CD4-positive, alpha-beta T cell (primary cell): ENCODE measurements around the gene HIVEP3. TPM values are rescaled to one million over a fixed set of nuclear protein-coding genes. Genes with fewer than 3 reads are reported as not detected.

ENCODE experiments used
- ATAC-seq: fragments of 200-7000 bp; cut with Tn5 transposase; one replicate; pipeline ENCODE4 v1.10.0; 2022; ENCODE audit warnings: mild to moderate bottlenecking; ENCODE audit not compliant: poor library complexity
- CTCF ChIA-PET: fragments of 350-600 bp; sonication (Branson Sonifier 250); formaldehyde crosslinking; loops from one replicate; lab custom pipeline; 2021; ENCODE audit warnings: antibody characterized with exemption, inconsistent platforms; lab: Charles Lee
- POLR2A ChIA-PET: fragments of 350-600 bp; sonication (Branson Sonifier 250); formaldehyde crosslinking; loops from one replicate; lab custom pipeline; 2021; ENCODE audit warnings: antibody characterized with exemption, inconsistent platforms; lab: Charles Lee
- DNase-seq, 14 experiments: peaks; one replicate each; pipeline ENCODE4 v3.0.0-alpha.2; 2013 to 2020; ENCODE audit warnings: mixed read lengths in 2 of 14
- H3K27ac ChIP-seq, 2 donors: one replicate each; pipeline versions ENCODE4 v1.5.1 to v1.7.0; 2013; ENCODE audit warnings: low read length in 2 of 2, low read depth in 1 of 2, mild to moderate bottlenecking in 1 of 2
- H3K27me3 ChIP-seq, 2 experiments: 1 replicate in 1 of 2; 2 replicates in 1 of 2; pipeline versions ENCODE4 v1.6.1 to v1.7.0; 2013; ENCODE audit warnings: low read length in 2 of 2, control low read depth in 1 of 2, mild to moderate bottlenecking in 1 of 2, moderate library complexity in 1 of 2; ENCODE audit not compliant: insufficient read depth in 2 of 2, control insufficient read depth in 1 of 2
- H3K36me3 ChIP-seq: one replicate; pipeline ENCODE4 v1.6.1; 2013; ENCODE audit warnings: low read length, control low read depth; ENCODE audit not compliant: insufficient read depth
- H3K4me1 ChIP-seq: one replicate; pipeline ENCODE4 v1.6.1; 2013; ENCODE audit warnings: low read length, control low read depth; ENCODE audit not compliant: insufficient read depth
- H3K4me3 ChIP-seq: one replicate; pipeline ENCODE4 v1.5.1; 2013; ENCODE audit warnings: mild to moderate bottlenecking, low read length, moderate library complexity
- H3K9me3 ChIP-seq, 2 experiments: 1 replicate in 1 of 2; 2 replicates in 1 of 2; pipeline versions ENCODE4 v1.6.1 to v1.7.0; 2013; ENCODE audit warnings: low read length in 2 of 2, mild to moderate bottlenecking in 2 of 2, control low read depth in 1 of 2, moderate library complexity in 1 of 2; ENCODE audit not compliant: control insufficient read depth in 1 of 2, insufficient read depth in 1 of 2
- H3K27ac Mint-ChIP-seq: one replicate; pipeline ENCODE4 v1.8.0; 2020; ENCODE audit warnings: mixed read lengths
- H3K27me3 Mint-ChIP-seq: one replicate; pipeline ENCODE4 v1.8.0; 2021; ENCODE audit warnings: mixed read lengths
- H3K36me3 Mint-ChIP-seq: one replicate; pipeline ENCODE4 v1.8.0; 2021; ENCODE audit warnings: low read depth, mixed read lengths
- H3K4me1 Mint-ChIP-seq: one replicate; pipeline ENCODE4 v1.8.0; 2021; ENCODE audit warnings: low read depth, mixed read lengths
- H3K4me3 Mint-ChIP-seq: one replicate; pipeline ENCODE4 v1.8.0; 2020; ENCODE audit warnings: mild to moderate bottlenecking, mixed read lengths
- H3K9me3 Mint-ChIP-seq: one replicate; pipeline ENCODE4 v1.8.0; 2020; ENCODE audit warnings: mixed read lengths
- CTCF ChIP-seq: fragments of 200-600 bp; IDR thresholded peaks from one replicate; pipeline ENCODE4 v1.8.0; 2022; ENCODE audit warnings: antibody characterized with exemption, mild to moderate bottlenecking
- intact Hi-C, 2 experiments: fragments of 100-400 bp; cut with DNase I in 1 of 2; cut with micrococcal nuclease in 1 of 2; formaldehyde crosslinking; loops; one replicate each; pipeline versions ENCODE4 v1.15.1 to v1.9.0; 2023 to 2025; cut with DNase I, micrococcal nuclease
- total RNA-seq, 174 experiments: library from RNA in 2 of 174; stranded (reverse) in 2 of 174; gene quantifications; one replicate each; pipeline ENCODE4 v1.2.3 and lab custom pipeline; 2021 to 2026

The HIVEP3 gene
- total RNA-seq, 2 experiments from 2014 or later: 5.1 to 5.4 TPM

- H3K27me3 Mint-ChIP-seq: no peaks in the 10 kb centered on the region
- H3K4me3 Mint-ChIP-seq: no peak overlapping the region
- intact Hi-C loops: no loop called here
- H3K36me3 Mint-ChIP-seq: no peaks in the 10 kb centered on the region
- Histone ChIP-seq H3K9me3 (no peaks in the 10 kb centered on the region), H3K36me3 (no peaks in the 10 kb centered on the region), H3K27me3 (no peaks in the 10 kb centered on the region), H3K4me3 (no peak overlapping the region), H3K4me1 (no peaks in the 10 kb centered on the region), H3K27ac (no peak overlapping the region)
- H3K9me3 Mint-ChIP-seq: no peaks in the 10 kb centered on the region
- no peak for ATAC-seq
- no peak for TF ChIP-seq CTCF
- POLR2A ChIA-PET: no interaction called here
- H3K27ac Mint-ChIP-seq: no peak overlapping the region
- peaks cover under 1% of the 10 kb centered on the region for H3K4me1 Mint-ChIP-seq
- CTCF ChIA-PET: no interaction called here
- DNase-seq: peak in 1 of 14 experiments; percentile 1
Measured at GRCh38 chr1:41591891-41592290, 326.8 kb downstream of the HIVEP3 start.

GRCh38 chr1:41590331-41590730, 328.4 kb downstream of the HIVEP3 start:
- TF ChIP-seq CTCF: no peak
- no peak overlapping the region for H3K4me3 ChIP-seq
- Mint-ChIP-seq H3K4me1 (no peaks in the 10 kb centered on the region), H3K4me3 (no peak overlapping the region), H3K27me3 (no peaks in the 10 kb centered on the region), H3K27ac (no peak overlapping the region), H3K9me3 (no peaks in the 10 kb centered on the region), H3K36me3 (no peaks in the 10 kb centered on the region)
- DNase-seq: no peak
- H3K9me3 ChIP-seq: no peaks in the 10 kb centered on the region
- H3K27ac ChIP-seq: no peak overlapping the region
- H3K27me3 ChIP-seq: no peaks in the 10 kb centered on the region
- ChIA-PET POLR2A (no interaction called here), CTCF (no interaction called here)
- intact Hi-C loops: no loop called here
- no peaks in the 10 kb centered on the region for H3K4me1 ChIP-seq
- ATAC-seq: no peak
- no peaks in the 10 kb centered on the region for H3K36me3 ChIP-seq

GRCh38 chr1:41589395-41589794, 329.3 kb downstream of the HIVEP3 start:
- H3K4me1 Mint-ChIP-seq: no peaks in the 10 kb centered on the region
- H3K4me3 ChIP-seq: no peak overlapping the region
- DNase-seq: no peak
- ChIA-PET CTCF (no interaction called here), POLR2A (no interaction called here)
- no peaks in the 10 kb centered on the region for H3K4me1 ChIP-seq
- no peaks in the 10 kb centered on the region for H3K9me3 Mint-ChIP-seq
- H3K27ac ChIP-seq: no peak overlapping the region
- no peaks in the 10 kb centered on the region for H3K36me3 Mint-ChIP-seq
- H3K27me3 ChIP-seq: no peaks in the 10 kb centered on the region
- no peak for TF ChIP-seq CTCF
- no peaks in the 10 kb centered on the region for H3K9me3 ChIP-seq
- no peaks in the 10 kb centered on the region for H3K27me3 Mint-ChIP-seq
- H3K36me3 ChIP-seq: peaks cover 6% of the 10 kb centered on the region
- intact Hi-C loops: no loop called here
- no peak overlapping the region for H3K4me3 Mint-ChIP-seq
- no peak overlapping the region for H3K27ac Mint-ChIP-seq
- no peak for ATAC-seq
